IMR-90 (cell line): ENCODE results near the gene ZKSCAN1.

Source experiments
- CTCF ChIP-seq: conservative IDR thresholded peaks from 2 replicates; pipeline ENCODE4 v1.5.1; 2012; ENCODE audit warnings: mild to moderate bottlenecking, low read depth, low read length, improper control_type of control experiment
- POLR2A ChIP-seq: IDR thresholded peaks from 2 replicates; pipeline ENCODE4 v1.6.1; 2012; ENCODE audit warnings: mild to moderate bottlenecking, low read depth, low read length

GRCh38 chr7:99969298-99969697 lies 46.1 kb upstream of the ZKSCAN1 start:
- no peak for TF ChIP-seq POLR2A
- no peak for TF ChIP-seq CTCF
